Hematopoietic multipotent progenitor cell treated with erythropoietin and hydrocortisone succinate and interleukin-3 and kit ligand, for 15 days (in vitro differentiated cells): Measurements from ENCODE around the gene MICAL2.

Source experiments
- DNase-seq: peaks from one replicate; pipeline ENCODE4 v3.0.0-alpha.2; 2015; ENCODE audit warnings: low spot score

MICAL2 gene

DNA sequence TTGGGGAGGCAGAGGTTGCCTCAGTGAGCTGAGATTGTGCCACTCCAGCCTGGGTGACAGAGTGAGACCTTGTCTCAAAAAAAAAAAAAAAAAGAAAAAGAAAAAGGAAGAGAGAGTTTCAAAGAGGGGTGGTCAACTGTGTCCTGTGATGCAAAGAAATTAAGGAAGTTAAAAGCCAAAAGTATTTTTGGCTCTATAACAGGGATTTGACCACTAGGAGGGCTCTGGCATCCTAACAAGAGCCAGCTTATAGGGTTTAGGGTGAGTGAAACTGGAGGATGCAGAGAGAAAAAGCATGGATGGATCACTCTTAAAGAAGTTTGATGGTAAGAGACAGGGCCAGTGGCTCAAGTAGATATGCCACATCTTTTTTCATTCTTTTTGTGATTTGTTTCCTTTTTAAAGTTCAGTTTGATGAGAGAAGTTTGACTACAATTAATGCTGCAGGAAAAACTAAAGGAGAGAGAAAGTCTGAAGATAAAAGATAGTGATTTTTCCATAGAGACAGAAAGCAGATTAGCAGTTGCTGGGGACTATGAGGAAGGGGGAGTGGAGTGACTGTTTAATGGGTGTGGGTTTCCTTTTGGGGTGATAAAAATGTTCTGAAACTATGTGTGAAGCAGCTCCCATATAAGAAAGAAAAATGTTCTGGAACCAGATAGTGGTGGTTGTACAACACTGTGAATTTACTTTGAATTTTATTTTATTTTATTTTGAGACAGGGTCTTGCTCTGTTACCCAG, 11.1 kb upstream of the MICAL2 start:
- DNase-seq: no peak

DNA sequence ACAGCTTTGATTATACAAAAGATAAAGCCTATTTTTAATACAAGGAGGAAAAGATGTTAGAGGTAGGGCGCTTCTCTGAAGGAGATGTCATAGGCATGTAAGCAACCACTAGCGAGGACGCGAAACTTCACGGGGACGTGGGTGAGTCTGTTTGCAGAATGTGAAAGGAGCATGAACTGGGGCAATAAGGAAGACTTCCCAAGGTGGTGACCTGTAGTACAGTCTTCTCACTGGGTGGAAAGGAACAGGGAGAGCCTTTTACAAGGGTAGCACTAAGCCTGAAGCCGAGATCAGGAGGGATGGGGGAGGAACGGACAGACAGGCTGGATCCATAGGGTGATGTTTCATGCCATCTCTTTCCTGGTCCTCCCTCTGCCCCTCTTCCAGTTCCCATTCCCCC, 10.0 kb upstream of the MICAL2 start:
- no peak for DNase-seq

DNA sequence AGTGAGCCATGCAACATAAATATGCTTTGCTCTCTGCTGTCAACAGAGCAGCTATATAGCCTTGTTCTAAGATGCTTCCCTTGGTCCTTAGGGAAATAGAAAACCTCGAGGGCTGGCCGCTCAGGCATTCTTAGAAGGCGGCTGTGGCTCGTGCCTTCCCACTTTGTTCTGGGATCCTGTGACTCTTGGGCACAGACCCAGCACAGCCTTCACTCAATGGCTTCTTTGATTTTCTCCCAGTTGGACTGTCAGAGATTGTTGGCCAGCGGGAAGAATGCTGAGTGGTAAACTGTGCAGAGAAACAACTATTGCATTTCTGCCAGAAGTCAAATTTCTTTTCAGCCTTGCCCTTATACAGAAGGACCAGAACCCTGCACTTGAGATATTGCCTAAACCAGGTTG, 9.5 kb upstream of the MICAL2 start:
- DNase-seq: no peak

- DNase-seq: no peak
Observed at GRCh38 chr11:12101318-12101717, 9.1 kb upstream of the MICAL2 start.

DNA sequence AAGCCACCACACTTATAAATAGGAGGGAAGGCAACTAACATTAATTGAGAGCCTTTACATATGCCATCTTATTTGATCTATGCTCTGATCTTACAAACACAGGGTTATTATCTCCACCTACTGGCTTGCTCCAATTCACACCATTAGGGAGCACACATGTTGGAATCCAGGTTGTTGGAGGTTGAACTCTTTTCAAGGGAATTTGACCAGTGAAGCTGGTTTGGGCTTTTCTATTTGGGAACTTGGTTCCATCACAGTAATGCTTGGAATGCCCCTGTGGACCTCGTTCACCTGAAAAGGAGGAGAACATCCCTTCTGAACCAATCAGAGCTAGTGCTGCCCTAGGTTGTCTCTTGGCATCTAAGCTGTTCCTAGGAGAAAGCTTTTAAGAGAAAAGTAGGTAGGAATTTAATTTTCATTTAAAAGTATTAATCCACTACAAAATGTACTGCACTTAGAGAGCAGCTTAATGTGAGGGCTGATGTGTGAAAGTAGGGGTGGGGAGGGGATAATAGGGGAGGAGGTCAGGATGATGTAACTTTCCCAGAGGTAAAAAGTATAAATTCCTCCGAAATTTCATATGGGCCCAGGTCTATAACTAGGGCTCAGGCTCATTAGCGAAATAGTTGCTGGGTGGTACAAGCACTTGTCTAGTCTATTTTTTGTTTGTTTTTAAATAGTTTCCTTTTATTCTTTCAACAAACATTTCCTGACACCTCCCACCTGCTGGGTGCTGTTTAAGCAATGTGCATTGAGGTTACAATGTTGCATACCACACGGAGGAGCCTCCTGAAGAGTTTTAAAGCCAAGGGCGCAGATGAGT, 7.6 kb upstream of the MICAL2 start:
- DNase-seq: no peak

- no peak for DNase-seq
Observed at GRCh38 chr11:12103411-12104225, 6.8 kb upstream of the MICAL2 start.

DNA sequence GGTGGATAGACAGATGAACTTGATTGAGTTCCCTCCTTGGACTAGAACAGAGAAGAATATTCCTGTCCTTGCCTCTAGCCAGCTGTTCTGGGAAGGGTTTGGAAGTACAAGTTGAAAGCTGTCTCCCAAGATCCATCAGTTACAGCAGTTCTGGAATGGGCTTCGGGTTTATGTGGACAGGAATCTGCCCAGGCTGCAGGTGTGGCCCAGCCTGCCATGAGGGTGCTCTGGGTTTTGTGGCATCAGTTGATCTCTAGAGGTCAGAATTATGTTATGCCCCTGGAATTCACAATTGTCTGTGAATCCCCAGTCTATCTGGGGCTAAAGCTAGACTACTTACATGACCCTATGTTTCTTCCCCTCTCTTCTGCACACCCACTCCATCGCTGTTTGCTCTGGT, 4.9 kb upstream of the MICAL2 start:
- DNase-seq: no peak

- no peak for DNase-seq
Observed at GRCh38 chr11:12106101-12106500, 4.3 kb upstream of the MICAL2 start.

- no peak for DNase-seq
Observed at GRCh38 chr11:12106501-12106900, 3.9 kb upstream of the MICAL2 start.

GRCh38 chr11:12108875-12109453, 1.4 kb upstream of the MICAL2 start:
- DNase-seq: no peak

- peak; percentile 67 for DNase-seq
Observed at GRCh38 chr11:12109591-12110196, 696 bp upstream of the MICAL2 start.

DNA sequence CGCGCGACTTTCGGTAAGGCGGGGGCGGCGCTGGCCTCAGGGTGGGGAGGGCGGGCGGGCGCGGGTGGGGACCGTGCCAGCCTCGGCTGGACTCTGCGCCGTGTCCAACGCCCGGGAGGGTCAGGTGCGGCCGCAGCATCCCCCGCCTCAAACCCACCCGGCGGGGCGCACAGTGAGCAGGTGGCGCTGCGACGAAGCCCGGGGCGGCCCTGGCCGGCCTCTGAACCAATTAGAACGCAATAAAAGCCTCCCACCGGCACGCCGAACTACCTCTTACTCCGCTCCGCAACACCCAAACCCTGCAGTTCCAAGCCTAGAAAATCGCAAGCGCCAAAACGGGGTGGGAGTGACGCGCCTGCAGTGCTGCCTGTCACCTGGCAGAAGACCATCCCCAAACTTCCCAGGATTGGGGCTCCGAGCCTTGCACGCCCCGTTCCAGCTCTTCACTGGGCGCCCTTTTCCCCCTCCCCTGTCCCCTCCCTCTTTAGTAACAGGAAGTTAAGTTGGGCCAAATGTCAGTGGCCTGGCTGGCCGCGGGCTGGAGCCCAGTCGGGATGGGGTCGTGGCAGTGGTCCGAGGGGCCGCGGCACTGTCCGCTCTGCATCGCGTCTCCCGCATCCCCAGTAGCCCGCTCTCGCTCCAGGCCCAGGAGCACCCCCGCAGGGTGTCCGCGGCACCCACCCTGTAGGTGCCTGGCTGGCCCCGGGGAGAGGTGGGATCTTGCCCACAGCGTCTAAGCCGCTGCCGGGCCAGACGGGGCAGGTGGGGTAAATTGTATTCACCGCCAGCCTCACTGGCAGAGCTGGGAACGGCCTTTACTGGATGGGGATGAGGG, 541 bp downstream of the MICAL2 start:
- peak; percentile 49 for DNase-seq

GRCh38 chr11:12111549-12112520, 1.4 kb downstream of the MICAL2 start:
- DNase-seq: no peak

DNA sequence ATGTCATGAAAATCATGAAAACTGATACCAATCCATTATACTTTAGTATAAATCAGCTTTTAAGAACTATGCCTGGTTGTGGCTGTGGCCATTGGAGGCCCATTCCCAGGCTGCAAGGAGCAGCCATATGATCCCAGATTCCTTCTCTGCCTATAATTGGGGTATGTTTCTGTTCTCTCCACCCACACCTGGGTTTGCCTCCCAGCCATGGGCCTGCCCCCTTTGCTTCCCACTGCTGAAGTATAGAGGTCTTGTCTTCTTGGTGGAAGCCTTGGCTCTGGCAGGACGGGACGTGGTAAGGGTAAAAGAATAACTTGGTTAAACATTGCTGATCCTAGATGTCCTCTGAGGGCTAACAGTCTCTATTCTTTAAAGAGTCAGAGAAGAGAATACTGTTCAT, 2.4 kb downstream of the MICAL2 start:
- no peak for DNase-seq

GRCh38 chr11:12113294-12113693, 2.9 kb downstream of the MICAL2 start:
- peak; percentile 55 for DNase-seq

DNA sequence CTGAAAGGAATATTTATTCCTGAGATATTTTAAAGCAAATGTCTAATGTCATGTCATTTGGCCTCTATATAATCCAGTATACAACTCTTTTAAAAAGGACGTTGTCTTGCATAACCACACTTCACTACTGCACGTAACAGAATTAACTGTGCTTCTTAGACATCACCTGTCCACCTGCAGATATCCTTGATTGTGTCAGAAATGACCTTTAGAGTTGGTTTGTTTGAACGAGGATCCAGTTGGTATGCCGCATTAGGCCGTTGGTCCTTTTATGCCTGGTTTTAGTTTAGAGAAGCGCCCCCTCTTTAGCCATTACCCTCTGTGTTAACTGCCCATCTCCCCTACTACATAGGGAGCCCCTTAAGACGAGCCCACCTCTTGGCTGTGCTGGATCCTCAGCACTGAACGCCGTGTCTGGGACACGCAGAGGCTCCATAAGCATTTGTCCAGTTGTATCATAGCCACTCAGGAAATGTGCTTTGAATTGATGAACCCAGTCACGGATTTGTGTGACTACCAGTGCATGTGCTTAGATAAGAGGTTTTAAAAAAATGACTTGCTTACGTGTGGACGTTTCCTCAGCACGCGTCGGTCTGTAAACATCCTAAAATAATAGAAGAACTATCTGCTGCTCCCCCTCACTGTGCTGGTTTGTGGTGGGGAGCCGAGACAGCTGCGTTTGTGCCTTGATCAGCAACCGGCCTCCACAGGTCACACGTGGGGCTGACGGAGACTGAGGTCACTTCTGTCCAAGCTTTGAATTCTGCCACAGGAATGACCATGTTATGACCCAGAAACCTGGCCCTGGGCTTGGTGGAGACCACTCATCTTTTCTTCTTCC, 4.0 kb downstream of the MICAL2 start:
- peak; percentile 87 for DNase-seq

GRCh38 chr11:12116425-12117032, 6.1 kb downstream of the MICAL2 start:
- DNase-seq: peak; percentile 97

DNA sequence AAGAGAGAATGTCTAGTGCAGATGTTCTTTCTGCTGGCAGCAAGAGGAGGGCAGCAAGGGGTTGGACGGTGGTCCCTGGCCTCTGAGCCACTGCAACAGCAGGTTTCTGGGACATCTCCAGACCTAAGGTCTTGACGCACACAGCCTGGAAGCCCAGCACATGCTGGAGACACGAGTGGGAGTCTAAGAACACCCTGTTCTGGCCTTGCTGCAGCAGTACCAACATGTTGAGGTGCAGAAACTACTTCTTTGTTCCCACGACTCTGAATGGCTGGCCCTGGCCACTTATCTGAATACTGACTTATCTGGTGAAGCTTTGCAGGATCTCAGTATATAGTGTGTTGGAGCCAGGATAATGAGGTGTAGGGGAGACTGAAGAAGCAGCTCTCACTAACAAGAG, 6.8 kb downstream of the MICAL2 start:
- peak; percentile 38 for DNase-seq
